Thyroid gland (tissue), 4 donors: ENCODE results near the gene APOL3.

Experiments
- CTCF ChIP-seq, 6 experiments: fragments of 200-600 bp in 3 of 6; fragments of 450-650 bp in 3 of 6; sonication (generic) in 3 of 6; IDR thresholded peaks; one replicate each; pipeline ENCODE4 v1.5.1; 2016 to 2019; ENCODE audit warnings: antibody characterized with exemption in 6 of 6, mild to moderate bottlenecking in 2 of 6, inconsistent platforms in 1 of 6, moderate library complexity in 1 of 6
- POLR2A ChIP-seq, 2 donors: fragments of 450-650 bp; IDR thresholded peaks; one replicate each; pipeline ENCODE4 v1.6.1; 2017; ENCODE audit warnings: antibody characterized with exemption in 2 of 2, mild to moderate bottlenecking in 2 of 2, moderate library complexity in 1 of 2

GRCh38 chr22:36156119-36156514 lies 4.4 kb downstream of the APOL3 start:
- TF ChIP-seq CTCF (IDR thresholded peaks at IDR 0.05) (no peak), POLR2A (IDR thresholded peaks at IDR 0.05) (no peak)
